ENCODE results near the gene DPEP2NB.

DPEP2NB gene

GRCh38 chr16:68047987-68048386, 32.3 kb upstream of the DPEP2NB start:
- H3K4me3 ChIP-seq (ENCODE audit: low read depth, low read length) = no peak overlapping the region
- TF ChIP-seq, protein P1, sequence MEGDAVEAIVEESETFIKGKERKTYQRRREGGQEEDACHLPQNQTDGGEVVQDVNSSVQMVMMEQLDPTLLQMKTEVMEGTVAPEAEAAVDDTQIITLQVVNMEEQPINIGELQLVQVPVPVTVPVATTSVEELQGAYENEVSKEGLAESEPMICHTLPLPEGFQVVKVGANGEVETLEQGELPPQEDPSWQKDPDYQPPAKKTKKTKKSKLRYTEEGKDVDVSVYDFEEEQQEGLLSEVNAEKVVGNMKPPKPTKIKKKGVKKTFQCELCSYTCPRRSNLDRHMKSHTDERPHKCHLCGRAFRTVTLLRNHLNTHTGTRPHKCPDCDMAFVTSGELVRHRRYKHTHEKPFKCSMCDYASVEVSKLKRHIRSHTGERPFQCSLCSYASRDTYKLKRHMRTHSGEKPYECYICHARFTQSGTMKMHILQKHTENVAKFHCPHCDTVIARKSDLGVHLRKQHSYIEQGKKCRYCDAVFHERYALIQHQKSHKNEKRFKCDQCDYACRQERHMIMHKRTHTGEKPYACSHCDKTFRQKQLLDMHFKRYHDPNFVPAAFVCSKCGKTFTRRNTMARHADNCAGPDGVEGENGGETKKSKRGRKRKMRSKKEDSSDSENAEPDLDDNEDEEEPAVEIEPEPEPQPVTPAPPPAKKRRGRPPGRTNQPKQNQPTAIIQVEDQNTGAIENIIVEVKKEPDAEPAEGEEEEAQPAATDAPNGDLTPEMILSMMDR (IDR thresholded peaks at IDR 0.05; ENCODE audit: borderline replicate concordance, insufficient read depth, low read depth, low read length) = no peak

- TF ChIP-seq, protein P1 (IDR thresholded peaks at IDR 0.05; ENCODE audit: borderline replicate concordance, insufficient read depth, low read depth, low read length) = no peak
- H3K4me3 ChIP-seq (ENCODE audit: low read depth, low read length) = no peak overlapping the region
Observed at GRCh38 chr16:68046106-68046505, 30.4 kb upstream of the DPEP2NB start.

- no peak overlapping the region for H3K4me3 ChIP-seq (ENCODE audit: low read depth, low read length)
- TF ChIP-seq, protein P1 (IDR thresholded peaks at IDR 0.05; ENCODE audit: borderline replicate concordance, insufficient read depth, low read depth, low read length) = no peak
Observed at GRCh38 chr16:68041783-68042182, 26.1 kb upstream of the DPEP2NB start.

DNA sequence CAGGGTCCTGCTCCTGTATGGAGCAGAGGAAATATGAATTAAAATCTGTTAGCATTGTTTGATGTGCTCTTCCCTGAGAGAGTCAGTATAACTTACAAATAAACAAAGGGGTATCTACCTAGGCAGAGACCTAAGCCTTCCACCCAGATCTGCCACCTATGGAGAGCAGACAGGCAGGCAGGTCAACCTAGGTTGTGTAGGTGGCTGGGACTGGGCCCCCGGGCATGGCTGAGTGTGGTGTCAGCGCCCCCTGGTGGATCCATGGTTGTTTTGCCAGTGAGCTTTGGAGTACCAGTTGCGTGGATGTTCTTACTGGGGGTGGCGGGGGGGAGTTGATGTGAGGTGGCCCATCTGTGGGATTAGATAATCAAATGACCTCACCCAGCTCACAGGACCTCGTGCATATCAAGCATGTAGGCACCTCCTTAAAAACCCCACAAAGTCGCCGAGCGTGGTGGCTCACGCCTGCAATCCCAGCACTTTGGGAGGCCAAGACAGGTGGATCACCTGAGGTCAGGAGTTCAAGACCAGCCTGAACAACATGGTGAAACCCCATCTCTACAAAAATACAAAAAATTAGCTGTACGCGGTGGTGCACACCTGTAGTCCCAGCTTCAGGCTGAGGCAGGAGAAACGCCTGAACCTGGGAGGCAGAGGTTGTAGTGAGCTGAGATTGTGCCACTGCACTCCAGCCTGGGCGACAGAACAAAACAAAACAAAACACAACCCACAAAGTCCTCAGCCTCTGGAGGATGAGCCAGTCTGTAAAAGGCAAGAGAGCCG, 25.0 kb upstream of the DPEP2NB start:
- TF ChIP-seq, protein P1 (IDR thresholded peaks at IDR 0.05; ENCODE audit: borderline replicate concordance, insufficient read depth, low read depth, low read length) = peak; percentile 88

GRCh38 chr16:68037841-68038597, 22.3 kb upstream of the DPEP2NB start:
- peak overlapping the region; percentile 36 for H3K4me3 ChIP-seq (ENCODE audit: low read depth, low read length)
- TF ChIP-seq, protein P1 (IDR thresholded peaks at IDR 0.05; ENCODE audit: borderline replicate concordance, insufficient read depth, low read depth, low read length) = no peak

More for the DNA sequence above, 25.0 kb upstream of the DPEP2NB start:
- no peak overlapping the region for H3K4me3 ChIP-seq (ENCODE audit: low read depth, low read length)

DNA sequence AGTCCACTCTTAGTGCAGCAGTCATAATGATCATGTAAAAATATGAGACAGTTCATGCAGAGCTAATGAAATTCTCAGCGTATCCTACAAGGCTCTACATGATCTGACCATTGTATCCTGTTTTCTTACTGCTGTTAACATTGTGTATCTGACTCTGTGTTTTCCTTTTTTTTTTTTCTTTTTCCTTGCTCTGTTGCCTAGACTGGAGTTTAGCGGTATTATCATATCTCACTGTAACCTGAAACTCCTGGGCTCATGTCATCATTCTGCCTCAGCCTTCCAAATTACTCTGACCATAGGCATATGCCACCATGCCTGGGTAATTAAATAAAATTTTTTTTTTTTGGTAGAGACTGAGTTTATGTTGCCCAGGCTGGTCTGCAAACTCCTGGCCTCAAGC, 19.5 kb upstream of the DPEP2NB start:
- no peak overlapping the region for H3K4me3 ChIP-seq (ENCODE audit: low read depth, low read length)
- TF ChIP-seq, protein P1 (IDR thresholded peaks at IDR 0.05; ENCODE audit: borderline replicate concordance, insufficient read depth, low read depth, low read length) = no peak

All from GM12875 (cell line).